Activated CD4-positive, alpha-beta T cell treated with anti-CD3 and anti-CD28 coated beads for 4 hours (primary cell): ENCODE results near the gene ATP4B.

Source experiments
- DNase-seq, 2 donors: peaks; one replicate each; pipeline ENCODE4 v3.0.0-alpha.2; 2020

Gene ATP4B

DNA sequence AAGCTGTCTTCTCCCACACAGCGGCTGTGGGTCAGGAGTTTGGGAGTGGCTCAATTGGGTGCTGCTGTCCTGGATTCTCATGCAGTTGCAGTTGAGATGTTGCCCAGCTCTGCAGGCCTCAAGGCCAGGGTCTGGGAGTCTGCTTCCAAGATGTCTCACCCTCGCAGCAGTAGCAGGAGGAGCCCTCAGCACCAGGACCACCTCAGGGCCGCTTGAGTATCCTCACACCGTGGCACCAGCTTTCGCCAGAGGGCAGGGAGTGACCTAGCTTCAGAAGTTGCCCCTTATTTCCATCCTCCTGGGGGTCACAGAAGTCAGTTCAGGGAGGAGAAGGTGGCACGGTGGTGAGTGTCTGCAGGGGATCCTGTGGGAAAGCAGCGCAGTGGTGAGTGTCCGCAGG is 52.5 kb downstream of the ATP4B start:
- DNase-seq, result no peak

DNA sequence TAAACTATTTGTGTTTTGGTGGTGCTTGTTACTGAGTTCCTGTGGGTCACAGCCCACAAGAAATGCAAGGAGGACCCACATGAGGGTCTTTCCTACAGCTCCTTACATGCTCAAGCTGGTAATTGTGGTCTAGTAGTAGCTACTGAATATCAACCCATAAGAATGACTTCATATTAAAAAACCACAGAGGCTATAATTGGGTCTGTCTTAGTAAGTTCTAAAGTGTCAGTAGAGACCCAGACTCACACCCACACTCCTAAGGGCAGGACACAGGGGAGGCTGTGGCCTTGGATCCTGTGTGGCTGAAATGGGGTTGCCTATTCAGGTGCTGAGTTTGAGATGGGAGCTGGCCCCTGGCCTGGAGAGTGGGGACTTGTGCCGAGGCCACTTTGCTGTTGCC is 53.8 kb downstream of the ATP4B start:
- DNase-seq, result no peak

DNA sequence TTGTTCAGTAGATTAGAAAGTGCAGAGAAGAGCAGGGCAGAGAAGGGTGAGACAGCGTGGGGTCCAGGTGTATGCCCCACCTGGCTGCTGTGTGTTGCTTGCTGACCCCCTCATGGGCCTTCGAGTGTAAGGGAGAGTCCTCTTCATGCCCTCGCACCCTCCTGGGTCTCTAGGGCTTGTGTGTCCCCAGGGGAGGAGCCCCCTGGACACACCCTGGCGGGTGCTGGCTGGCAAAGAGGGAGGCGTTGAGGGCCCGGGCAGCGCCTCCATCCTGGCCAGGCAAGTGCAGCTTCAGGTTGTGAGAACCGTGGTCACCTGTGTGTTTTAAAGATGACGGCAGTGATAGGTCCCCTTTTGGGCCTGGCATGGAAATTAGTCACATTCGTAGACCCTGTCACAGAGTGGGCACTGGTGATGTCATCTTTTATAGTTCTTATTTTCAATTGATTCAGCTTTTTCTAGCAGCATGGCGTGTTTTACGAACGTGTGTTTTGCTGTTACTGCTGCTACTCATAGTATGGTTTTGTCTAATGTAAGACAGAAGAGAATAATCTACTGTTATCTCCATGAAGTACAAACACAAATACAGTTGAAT is 54.8 kb downstream of the ATP4B start:
- no peak for DNase-seq

DNA sequence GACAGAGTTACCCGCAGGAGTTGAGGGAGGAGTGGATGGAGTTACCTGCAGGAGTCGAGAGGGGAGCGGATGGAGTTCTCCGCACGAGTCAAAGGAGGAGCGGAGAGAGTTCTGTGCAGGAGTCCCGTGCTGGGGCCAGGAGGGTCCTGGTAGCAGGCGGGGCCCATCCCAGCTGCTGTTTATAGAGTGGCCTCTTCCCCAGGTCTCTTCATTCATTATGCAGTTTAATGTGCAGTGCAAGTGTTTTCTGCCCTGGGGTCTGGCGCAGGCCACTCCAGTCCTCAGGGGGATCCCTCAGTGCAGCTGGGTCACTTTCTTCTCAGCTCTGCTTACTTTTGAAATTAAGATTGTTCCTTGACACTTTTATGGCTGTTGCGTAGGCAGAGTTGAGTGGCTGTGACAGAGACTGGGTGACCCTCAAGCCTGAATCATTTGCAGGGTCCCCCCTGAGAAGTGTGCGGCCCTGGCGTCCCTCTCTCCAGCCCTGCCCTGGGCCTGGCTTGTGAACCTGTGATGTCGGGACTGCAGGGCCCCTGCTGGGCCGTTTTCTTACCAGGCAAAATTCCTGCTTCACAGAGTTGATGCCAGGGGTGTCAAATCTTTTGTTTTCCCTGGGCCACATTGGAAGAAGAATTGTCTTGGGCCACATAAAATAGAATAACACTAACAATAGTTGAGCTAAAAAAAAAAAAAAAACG is 55.6 kb downstream of the ATP4B start:
- DNase-seq, result no peak

DNA sequence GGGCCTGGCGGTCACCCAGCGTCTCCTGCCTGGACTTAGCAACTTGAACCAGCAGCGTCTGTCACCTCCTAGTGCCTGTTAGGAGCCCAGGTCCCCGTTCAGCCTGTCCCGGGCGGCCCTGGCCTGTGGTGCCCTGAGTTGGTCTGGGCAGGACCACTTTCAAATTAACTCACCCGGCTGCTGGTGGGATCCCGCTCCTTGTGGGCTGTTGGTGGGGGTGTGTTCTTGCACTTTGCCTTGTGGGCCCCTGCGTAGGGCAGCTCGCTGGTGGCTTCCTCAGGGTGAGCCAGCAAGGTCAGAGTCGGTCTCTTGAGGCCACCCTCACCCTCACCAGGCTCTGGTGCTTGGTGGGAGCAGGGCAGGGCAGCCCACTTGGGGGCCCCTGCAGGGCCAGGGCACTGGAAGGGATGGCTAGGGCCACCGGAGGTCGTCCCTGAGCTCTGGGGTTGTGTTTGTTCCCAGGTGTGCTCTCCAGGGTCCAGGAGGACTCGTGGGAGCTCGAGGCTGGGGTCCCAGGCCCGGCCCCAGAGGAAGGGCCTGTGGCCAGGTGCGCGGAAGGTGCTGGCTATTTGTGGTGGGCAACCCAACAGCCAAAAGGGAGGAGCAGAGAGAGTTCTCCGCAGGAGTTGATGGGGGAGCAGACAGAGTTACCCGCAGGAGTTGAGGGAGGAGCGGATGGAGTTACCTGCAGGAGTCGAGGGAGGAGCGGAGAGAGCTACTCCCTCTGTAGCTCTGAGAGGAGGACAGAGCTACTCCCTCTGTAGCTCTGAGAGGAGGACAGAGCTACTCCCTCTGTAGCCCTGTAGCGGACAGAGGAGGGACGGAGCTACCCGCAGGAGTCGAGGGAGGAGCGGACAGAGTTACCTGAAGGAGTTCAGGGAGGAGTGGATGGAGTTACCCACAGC is 56.6 kb downstream of the ATP4B start:
- DNase-seq, result no peak

DNA sequence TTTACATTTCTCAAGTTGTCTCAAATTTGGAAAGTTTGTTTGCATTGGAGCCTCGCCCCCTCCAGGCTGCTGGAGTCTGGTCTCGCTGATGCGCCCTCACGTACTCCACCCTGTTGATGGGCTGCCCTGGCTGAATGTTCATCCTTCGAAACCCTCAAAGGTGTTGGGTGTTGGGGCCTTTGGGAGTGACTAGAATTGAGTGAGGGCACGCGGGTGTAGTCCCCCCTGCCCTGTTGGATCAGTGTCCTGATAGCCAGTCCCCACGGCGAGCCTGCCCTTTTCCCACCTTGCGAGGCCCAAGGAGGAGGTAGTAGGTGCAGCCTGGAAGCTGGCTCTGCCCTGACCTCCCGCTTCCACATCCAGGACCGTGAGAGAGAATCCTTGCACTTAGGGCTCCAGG is 58.6 kb downstream of the ATP4B start:
- DNase-seq, result no peak
